Sigmoid colon (tissue), 7 donors: ENCODE results near the gene MYRIP. TPM values are rescaled to one million over a fixed set of nuclear protein-coding genes. Genes with fewer than 3 reads are reported as not detected.

Source experiments
- DNase-seq: peaks from one replicate; pipeline ENCODE4 v3.0.0-alpha.2; 2019
- H3K27ac ChIP-seq, 4 donors: fragments of 200-600 bp; sonication (generic); one replicate each; pipeline ENCODE4 v1.5.1; 2016 to 2019; ENCODE audit warnings: mild to moderate bottlenecking in 1 of 4
- H3K27me3 ChIP-seq, 3 donors: fragments of 200-600 bp; sonication (generic); one replicate each; pipeline ENCODE4 v1.5.1; 2019; ENCODE audit warnings: mild to moderate bottlenecking in 1 of 3
- H3K36me3 ChIP-seq, 4 donors: fragments of 200-600 bp; sonication (generic); one replicate each; pipeline ENCODE4 v1.5.1; 2016 to 2019
- H3K4me1 ChIP-seq, 4 donors: fragments of 200-600 bp; sonication (generic); one replicate each; pipeline ENCODE4 v1.5.1; 2017 to 2019
- H3K4me3 ChIP-seq, 4 donors: fragments of 200-600 bp; sonication (generic); one replicate each; pipeline ENCODE4 v1.5.1; 2017 to 2019; ENCODE audit warnings: mild to moderate bottlenecking in 2 of 4, moderate library complexity in 1 of 4
- H3K9me3 ChIP-seq, 4 donors: fragments of 200-600 bp in 3 of 4; sonication (generic) in 3 of 4; one replicate each; pipeline versions ENCODE4 v1.5.1 to v1.6.1; 2013 to 2019
- EP300 ChIP-seq, 4 donors: sonication (generic); formaldehyde crosslinking; IDR thresholded peaks; one replicate each; pipeline ENCODE4 v1.6.1; 2017; ENCODE audit warnings: antibody characterized with exemption in 4 of 4
- POLR2A ChIP-seq, 2 donors: fragments of 450-650 bp; IDR thresholded peaks; one replicate each; pipeline ENCODE4 v1.6.1; 2016; ENCODE audit warnings: antibody characterized with exemption in 2 of 2, mild to moderate bottlenecking in 2 of 2, moderate library complexity in 2 of 2
- POLR2AphosphoS5 ChIP-seq, 4 donors: sonication (generic); formaldehyde crosslinking; IDR thresholded peaks; one replicate each; pipeline ENCODE4 v1.6.1; 2017; ENCODE audit warnings: antibody characterized with exemption in 4 of 4
- WGBS, 2 donors: extraction: QIAGEN DNeasy Blood & Tissue Kit; methylation state at CpG; one replicate each; pipeline ENCODE4 v1.1.7; 2013; 5-methylcytosine and 5-hydroxymethylcytosine counted together
- intact Hi-C: fragments of 100-400 bp; cut with DNase I; formaldehyde crosslinking; loops from one replicate; pipeline ENCODE4 v1.15.1; 2023
- polyA plus RNA-seq, 3 donors: library from polyadenylated mRNA; stranded (reverse); fragments of 200-250 nt; gene quantifications; one replicate each; pipeline ENCODE4 v1.2.3, GENCODE V29; 2013
- total RNA-seq, 4 donors: library from RNA; depleted of rRNA; stranded (reverse); fragments of >200 nt; gene quantifications; one replicate each; pipeline ENCODE4 v1.1.0, GENCODE V29; 2016
- TF ChIP-seq, protein P1 (sequence below), 4 experiments: fragments of 450-650 bp in 3 of 4; fragments of 200-600 bp in 1 of 4; IDR thresholded peaks; one replicate each; pipeline ENCODE4 v1.5.1; 2016 to 2019; ENCODE audit warnings: antibody characterized with exemption in 4 of 4, mild to moderate bottlenecking in 3 of 4, moderate library complexity in 2 of 4
- donor health status: healthy with polysubstance abuse.
- donor health status: Bipolar disorder and iron deficiency.
- donor health status: healthy.

Gene MYRIP
- total and polyA plus RNA-seq, 7 donors = 2.2 to 5.5 (median 4.2) TPM

DNA sequence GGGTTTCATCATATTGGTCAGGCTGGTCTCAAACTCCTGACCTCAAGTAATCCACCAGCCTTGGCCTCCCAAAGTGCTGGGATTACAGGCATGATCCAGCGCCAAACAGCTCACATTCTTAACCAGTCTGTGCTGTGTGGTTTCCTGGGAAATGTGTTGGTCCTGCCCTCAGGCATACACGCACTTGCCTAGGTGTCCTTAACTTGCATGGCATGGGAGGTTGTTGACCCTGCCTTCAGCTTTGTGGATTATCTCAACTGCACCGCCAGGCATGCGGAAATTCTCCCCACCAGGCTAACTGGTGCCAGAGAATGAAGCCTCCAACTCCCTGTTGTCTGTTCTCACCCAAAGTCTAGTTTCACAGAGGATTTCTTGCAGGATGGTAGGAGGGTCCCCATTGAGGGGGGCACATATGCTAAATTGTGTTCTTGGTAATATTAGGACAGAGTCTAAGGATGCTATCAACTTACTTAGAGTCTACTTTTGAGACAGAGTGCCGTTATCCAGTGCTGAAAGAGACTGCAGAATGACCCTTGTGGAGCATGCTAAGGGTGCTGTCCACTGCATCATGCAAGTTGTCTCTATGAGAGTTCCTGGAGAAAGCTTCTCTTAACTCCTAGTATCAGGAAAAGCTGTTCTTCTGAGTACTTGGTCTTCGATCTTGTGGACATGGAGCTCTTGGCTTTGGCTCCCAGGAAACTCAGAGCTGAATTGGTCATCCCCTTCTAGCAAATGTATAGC is 438.5 kb downstream of the MYRIP start:
- DNase-seq = no peak
- Histone ChIP-seq H3K4me3 (no peak overlapping the region), H3K27ac (no peak overlapping the region), H3K36me3 (peaks cover 0 to 8% (median 0%) of the 10 kb centered on the region in 4 donors), H3K9me3 (no peaks in the 10 kb centered on the region), H3K27me3 (no peaks in the 10 kb centered on the region), H3K4me1 (no peaks in the 10 kb centered on the region)
- WGBS, 2 donors = 96 to 97% methylated on average over 6 of the region's 6 CpGs
- TF ChIP-seq POLR2AphosphoS5 (IDR thresholded peaks at IDR 0.05) (no peak), EP300 (IDR thresholded peaks at IDR 0.05) (no peak), POLR2A (IDR thresholded peaks at IDR 0.05) (no peak)
- TF ChIP-seq, protein P1, sequence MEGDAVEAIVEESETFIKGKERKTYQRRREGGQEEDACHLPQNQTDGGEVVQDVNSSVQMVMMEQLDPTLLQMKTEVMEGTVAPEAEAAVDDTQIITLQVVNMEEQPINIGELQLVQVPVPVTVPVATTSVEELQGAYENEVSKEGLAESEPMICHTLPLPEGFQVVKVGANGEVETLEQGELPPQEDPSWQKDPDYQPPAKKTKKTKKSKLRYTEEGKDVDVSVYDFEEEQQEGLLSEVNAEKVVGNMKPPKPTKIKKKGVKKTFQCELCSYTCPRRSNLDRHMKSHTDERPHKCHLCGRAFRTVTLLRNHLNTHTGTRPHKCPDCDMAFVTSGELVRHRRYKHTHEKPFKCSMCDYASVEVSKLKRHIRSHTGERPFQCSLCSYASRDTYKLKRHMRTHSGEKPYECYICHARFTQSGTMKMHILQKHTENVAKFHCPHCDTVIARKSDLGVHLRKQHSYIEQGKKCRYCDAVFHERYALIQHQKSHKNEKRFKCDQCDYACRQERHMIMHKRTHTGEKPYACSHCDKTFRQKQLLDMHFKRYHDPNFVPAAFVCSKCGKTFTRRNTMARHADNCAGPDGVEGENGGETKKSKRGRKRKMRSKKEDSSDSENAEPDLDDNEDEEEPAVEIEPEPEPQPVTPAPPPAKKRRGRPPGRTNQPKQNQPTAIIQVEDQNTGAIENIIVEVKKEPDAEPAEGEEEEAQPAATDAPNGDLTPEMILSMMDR (IDR thresholded peaks at IDR 0.05) = no peak
- intact Hi-C loops = no loop called here

DNA sequence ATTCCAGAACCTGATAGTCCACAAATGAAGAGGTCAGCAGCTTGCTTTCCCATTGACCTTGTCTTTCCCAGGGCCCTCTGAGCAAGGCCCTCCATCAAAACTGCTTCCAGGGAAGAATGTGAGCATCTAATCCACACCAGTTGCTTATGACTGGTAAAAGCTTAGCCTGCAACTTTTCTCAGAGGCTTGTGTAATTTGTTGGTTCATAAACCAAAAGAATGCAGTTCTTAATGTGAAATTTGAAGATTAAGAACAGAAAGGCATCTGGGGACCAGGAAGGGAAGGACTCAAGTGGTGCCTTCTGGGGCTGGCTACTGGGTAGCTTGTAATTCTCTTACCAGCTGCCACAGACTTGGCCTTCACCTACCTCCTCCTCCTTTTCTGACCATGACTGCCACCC is 439.2 kb downstream of the MYRIP start:
- Histone ChIP-seq H3K27ac (no peak overlapping the region), H3K4me1 (no peaks in the 10 kb centered on the region), H3K9me3 (no peaks in the 10 kb centered on the region), H3K27me3 (no peaks in the 10 kb centered on the region), H3K4me3 (no peak overlapping the region), H3K36me3 (peaks cover 0 to 8% (median 0%) of the 10 kb centered on the region in 4 donors)
- DNase-seq = no peak
- intact Hi-C loops = no loop called here
- TF ChIP-seq EP300 (IDR thresholded peaks at IDR 0.05) = no peak
- no peak for TF ChIP-seq POLR2A (IDR thresholded peaks at IDR 0.05)
- TF ChIP-seq, protein P1 (IDR thresholded peaks at IDR 0.05) = no peak
- no peak for TF ChIP-seq POLR2AphosphoS5 (IDR thresholded peaks at IDR 0.05)

DNA sequence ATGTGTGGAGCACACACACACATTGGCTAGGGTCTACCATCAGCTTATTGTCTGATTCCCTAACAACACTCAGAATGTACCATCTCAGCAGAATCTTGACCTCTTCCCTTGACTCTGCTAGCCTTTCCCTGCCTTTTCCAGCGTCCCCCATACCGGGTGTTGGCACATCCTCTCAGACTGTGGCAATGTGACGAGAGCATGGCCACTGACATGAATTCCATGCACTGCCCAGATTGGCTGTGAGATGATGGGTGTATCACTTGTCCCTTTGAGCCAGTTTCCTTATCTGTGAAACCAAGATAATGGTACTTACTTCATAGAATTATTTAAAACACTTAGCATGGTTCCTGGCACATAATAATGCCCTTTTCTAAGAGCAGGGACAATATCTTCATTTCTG is 439.8 kb downstream of the MYRIP start:
- no peak for DNase-seq
- H3K36me3 ChIP-seq = peaks cover 0 to 7% (median 0%) of the 10 kb centered on the region in 4 donors
- H3K4me1 ChIP-seq = no peaks in the 10 kb centered on the region
- intact Hi-C loops = no loop called here
- no peak overlapping the region for H3K27ac ChIP-seq
- no peak overlapping the region for H3K4me3 ChIP-seq
- H3K27me3 ChIP-seq = no peaks in the 10 kb centered on the region
- WGBS, 2 donors = 91 to 93% methylated on average over 3 of the region's 3 CpGs
- no peaks in the 10 kb centered on the region for H3K9me3 ChIP-seq
- TF ChIP-seq POLR2A (IDR thresholded peaks at IDR 0.05) = no peak
- no peak for TF ChIP-seq POLR2AphosphoS5 (IDR thresholded peaks at IDR 0.05)

DNA sequence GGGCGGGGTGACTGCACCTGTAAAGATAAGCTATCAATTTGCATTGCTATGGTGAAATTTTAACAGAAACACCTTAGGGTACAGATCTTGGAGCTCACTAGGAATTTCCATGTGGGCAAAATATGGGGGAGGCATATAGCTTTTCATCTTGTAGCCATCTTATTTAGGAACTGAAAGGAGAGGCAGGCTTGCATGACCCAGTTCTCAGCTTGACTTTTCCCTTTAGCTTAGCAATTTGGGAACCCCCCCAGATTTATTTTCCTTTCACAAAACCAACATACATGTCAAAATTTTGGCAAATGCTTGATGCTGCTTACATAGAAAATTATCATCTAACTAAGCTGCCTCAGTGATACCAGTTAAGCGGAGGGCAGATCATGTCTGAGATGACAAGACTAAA is 445.1 kb downstream of the MYRIP start:
- Histone ChIP-seq H3K36me3 (no peaks in the 10 kb centered on the region), H3K4me1 (no peaks in the 10 kb centered on the region), H3K4me3 (no peak overlapping the region), H3K27me3 (no peaks in the 10 kb centered on the region), H3K27ac (no peak overlapping the region), H3K9me3 (no peaks in the 10 kb centered on the region)
- TF ChIP-seq POLR2A (IDR thresholded peaks at IDR 0.05) = no peak
- TF ChIP-seq POLR2AphosphoS5 (IDR thresholded peaks at IDR 0.05) = no peak
- TF ChIP-seq EP300 (IDR thresholded peaks at IDR 0.05) = no peak
- TF ChIP-seq, protein P1 (IDR thresholded peaks at IDR 0.05) = no peak
- 59 to 88% methylated on average over 2 of the region's 2 CpGs for WGBS, 2 donors
- no peak for DNase-seq
- intact Hi-C loops = no loop called here

DNA sequence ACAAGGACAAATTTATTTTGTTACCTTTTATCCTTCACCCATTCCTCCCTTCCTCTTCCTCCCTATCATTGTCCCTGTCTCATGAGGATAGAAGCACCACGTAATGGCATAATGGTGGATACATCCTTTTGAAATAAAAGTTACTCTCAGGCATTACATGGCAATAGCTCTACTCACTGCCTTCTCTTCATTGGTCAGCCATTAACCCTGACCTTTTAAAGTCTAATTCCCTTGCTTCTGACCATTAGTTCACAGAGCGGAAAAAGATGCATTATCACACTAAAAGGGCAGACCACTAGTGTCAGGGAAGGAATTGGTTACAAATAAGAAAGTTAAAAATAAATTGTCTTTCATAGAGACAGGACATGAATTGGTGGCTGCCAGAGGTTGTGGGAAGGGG is 445.5 kb downstream of the MYRIP start:
- Histone ChIP-seq H3K27me3 (no peaks in the 10 kb centered on the region), H3K36me3 (no peaks in the 10 kb centered on the region), H3K4me3 (no peak overlapping the region), H3K4me1 (no peaks in the 10 kb centered on the region), H3K27ac (no peak overlapping the region), H3K9me3 (no peaks in the 10 kb centered on the region)
- no peak for DNase-seq
- 92 to 93% methylated on average over 2 of the region's 2 CpGs for WGBS, 2 donors
- TF ChIP-seq EP300 (IDR thresholded peaks at IDR 0.05) (no peak), POLR2A (IDR thresholded peaks at IDR 0.05) (no peak), POLR2AphosphoS5 (IDR thresholded peaks at IDR 0.05) (no peak)
- TF ChIP-seq, protein P1 (IDR thresholded peaks at IDR 0.05) = no peak
- intact Hi-C loops = no loop called here
